Tibial nerve (tissue), 4 donors: ENCODE measurements around the gene SMYD3. TPM values are rescaled to one million over a fixed set of nuclear protein-coding genes. Genes with fewer than 3 reads are reported as not detected.

Experiments
- DNase-seq, 2 donors: peaks; one replicate each; pipeline ENCODE4 v3.0.0-alpha.2; 2019; ENCODE audit warnings: low spot score in 2 of 2
- H3K27ac ChIP-seq, 4 donors: fragments of 200-600 bp; sonication (generic) in 3 of 4; one replicate each; pipeline ENCODE4 v1.5.1; 2017 to 2019; ENCODE audit warnings: mild to moderate bottlenecking in 1 of 4
- H3K27me3 ChIP-seq, 2 donors: fragments of 200-600 bp; sonication (generic) in 1 of 2; one replicate each; pipeline versions ENCODE4 v1.5.1 to v1.6.0; 2017 to 2019
- H3K36me3 ChIP-seq, 3 donors: fragments of 200-600 bp; sonication (generic); one replicate each; pipeline ENCODE4 v1.5.1; 2018 to 2019
- H3K4me1 ChIP-seq, 4 donors: fragments of 200-600 bp; sonication (generic) in 3 of 4; one replicate each; pipeline ENCODE4 v1.5.1; 2017 to 2019
- H3K4me3 ChIP-seq, 4 donors: fragments of 200-600 bp; sonication (generic) in 3 of 4; one replicate each; pipeline ENCODE4 v1.5.1; 2017 to 2019; ENCODE audit warnings: mild to moderate bottlenecking in 1 of 4, moderate library complexity in 1 of 4
- H3K9me3 ChIP-seq, 4 donors: fragments of 200-600 bp; sonication (generic) in 3 of 4; one replicate each; pipeline ENCODE4 v1.5.1; 2017 to 2019
- EP300 ChIP-seq, 2 donors: sonication (generic); formaldehyde crosslinking; IDR thresholded peaks; one replicate each; pipeline ENCODE4 v1.6.1; 2017; ENCODE audit warnings: antibody characterized with exemption in 2 of 2, mild to moderate bottlenecking in 1 of 2
- POLR2A ChIP-seq, 2 donors: fragments of 450-650 bp; IDR thresholded peaks; one replicate each; pipeline ENCODE4 v1.6.1; 2017; ENCODE audit warnings: antibody characterized with exemption in 2 of 2, mild to moderate bottlenecking in 2 of 2, moderate library complexity in 2 of 2
- WGBS, 2 donors: methylation state at CpG; one replicate each; pipeline ENCODE4 v1.1.5; 2018; 5-methylcytosine and 5-hydroxymethylcytosine counted together
- total RNA-seq, 4 donors: library from RNA; depleted of rRNA; stranded (reverse); fragments of >200 nt; gene quantifications; one replicate each; pipeline ENCODE4 v1.1.0, GENCODE V29; 2016
- TF ChIP-seq, protein P1 (sequence below), 5 experiments: fragments of 200-600 bp in 3 of 5; fragments of 450-650 bp in 2 of 5; sonication (generic) in 3 of 5; IDR thresholded peaks; one replicate each; pipeline ENCODE4 v1.5.1; 2016 to 2019; ENCODE audit warnings: antibody characterized with exemption in 5 of 5, mild to moderate bottlenecking in 3 of 5, moderate library complexity in 2 of 5

The SMYD3 gene
- total RNA-seq, 4 donors from 2014 or later = 22.2 to 30.3 (median 27.0) TPM

DNA sequence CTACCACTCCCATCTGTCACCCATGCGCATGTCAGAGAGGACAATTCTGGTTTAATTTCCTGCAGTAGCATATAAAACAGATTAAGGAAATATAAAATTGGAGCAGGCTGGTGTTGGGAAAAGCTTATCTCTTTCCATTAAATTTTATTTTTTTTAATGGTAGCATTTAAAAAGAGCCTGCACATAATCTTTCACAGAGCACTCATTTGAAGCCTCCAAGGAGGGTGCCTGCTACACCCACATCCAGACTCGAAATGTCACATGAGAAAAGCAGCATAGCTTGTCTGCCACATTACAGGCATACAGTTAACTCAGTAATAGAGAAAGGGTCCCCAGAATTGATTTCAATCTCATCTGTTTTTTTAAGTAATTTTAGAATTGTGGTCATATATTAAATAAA, 753.3 kb downstream of the SMYD3 start:
- no peak for DNase-seq
- no peaks in the 10 kb centered on the region for H3K4me1 ChIP-seq
- 85 to 88% methylated on average over 2 of the region's 2 CpGs for WGBS, 2 donors
- H3K36me3 ChIP-seq = peaks cover 0 to 23% (median 0%) of the 10 kb centered on the region in 3 donors
- H3K4me3 ChIP-seq = no peak overlapping the region
- H3K27me3 ChIP-seq = no peaks in the 10 kb centered on the region
- peaks cover 0 to 52% (median 7%) of the 10 kb centered on the region in 4 donors for H3K9me3 ChIP-seq
- TF ChIP-seq EP300 (IDR thresholded peaks at IDR 0.05) (no peak), POLR2A (IDR thresholded peaks at IDR 0.05) (no peak)
- TF ChIP-seq, protein P1, sequence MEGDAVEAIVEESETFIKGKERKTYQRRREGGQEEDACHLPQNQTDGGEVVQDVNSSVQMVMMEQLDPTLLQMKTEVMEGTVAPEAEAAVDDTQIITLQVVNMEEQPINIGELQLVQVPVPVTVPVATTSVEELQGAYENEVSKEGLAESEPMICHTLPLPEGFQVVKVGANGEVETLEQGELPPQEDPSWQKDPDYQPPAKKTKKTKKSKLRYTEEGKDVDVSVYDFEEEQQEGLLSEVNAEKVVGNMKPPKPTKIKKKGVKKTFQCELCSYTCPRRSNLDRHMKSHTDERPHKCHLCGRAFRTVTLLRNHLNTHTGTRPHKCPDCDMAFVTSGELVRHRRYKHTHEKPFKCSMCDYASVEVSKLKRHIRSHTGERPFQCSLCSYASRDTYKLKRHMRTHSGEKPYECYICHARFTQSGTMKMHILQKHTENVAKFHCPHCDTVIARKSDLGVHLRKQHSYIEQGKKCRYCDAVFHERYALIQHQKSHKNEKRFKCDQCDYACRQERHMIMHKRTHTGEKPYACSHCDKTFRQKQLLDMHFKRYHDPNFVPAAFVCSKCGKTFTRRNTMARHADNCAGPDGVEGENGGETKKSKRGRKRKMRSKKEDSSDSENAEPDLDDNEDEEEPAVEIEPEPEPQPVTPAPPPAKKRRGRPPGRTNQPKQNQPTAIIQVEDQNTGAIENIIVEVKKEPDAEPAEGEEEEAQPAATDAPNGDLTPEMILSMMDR (IDR thresholded peaks at IDR 0.05) = no peak
- H3K27ac ChIP-seq = no peak overlapping the region

DNA sequence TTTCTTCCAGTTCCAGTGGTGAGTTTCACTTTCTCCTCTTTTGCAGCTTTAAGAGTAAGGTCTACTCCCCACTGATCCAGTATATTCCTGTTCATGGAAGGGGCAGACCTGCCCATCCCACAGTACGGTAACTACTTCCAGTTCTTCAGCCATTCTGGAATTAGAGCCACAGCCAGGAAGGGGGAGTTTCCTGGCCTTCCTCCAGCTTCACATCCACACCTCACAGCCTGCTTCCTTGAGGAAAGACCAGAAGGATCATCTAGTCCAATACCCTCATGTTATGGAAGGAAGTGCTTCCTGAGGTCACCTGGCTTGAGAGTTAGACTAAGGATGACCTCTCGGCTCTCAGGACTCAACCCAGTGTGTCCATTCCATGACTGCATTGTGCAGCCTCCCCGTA, 754.5 kb downstream of the SMYD3 start:
- Histone ChIP-seq H3K36me3 (peaks cover 0 to 35% (median 0%) of the 10 kb centered on the region in 3 donors), H3K27me3 (no peaks in the 10 kb centered on the region), H3K9me3 (peaks cover 0 to 62% (median 9%) of the 10 kb centered on the region in 4 donors), H3K27ac (no peak overlapping the region), H3K4me1 (no peaks in the 10 kb centered on the region), H3K4me3 (no peak overlapping the region)
- WGBS, 2 donors = 70 to 81% methylated on average over 3 of the region's 3 CpGs
- no peak for DNase-seq
- no peak for TF ChIP-seq EP300 (IDR thresholded peaks at IDR 0.05)
- TF ChIP-seq, protein P1 (IDR thresholded peaks at IDR 0.05) = no peak
- TF ChIP-seq POLR2A (IDR thresholded peaks at IDR 0.05) = no peak

DNA sequence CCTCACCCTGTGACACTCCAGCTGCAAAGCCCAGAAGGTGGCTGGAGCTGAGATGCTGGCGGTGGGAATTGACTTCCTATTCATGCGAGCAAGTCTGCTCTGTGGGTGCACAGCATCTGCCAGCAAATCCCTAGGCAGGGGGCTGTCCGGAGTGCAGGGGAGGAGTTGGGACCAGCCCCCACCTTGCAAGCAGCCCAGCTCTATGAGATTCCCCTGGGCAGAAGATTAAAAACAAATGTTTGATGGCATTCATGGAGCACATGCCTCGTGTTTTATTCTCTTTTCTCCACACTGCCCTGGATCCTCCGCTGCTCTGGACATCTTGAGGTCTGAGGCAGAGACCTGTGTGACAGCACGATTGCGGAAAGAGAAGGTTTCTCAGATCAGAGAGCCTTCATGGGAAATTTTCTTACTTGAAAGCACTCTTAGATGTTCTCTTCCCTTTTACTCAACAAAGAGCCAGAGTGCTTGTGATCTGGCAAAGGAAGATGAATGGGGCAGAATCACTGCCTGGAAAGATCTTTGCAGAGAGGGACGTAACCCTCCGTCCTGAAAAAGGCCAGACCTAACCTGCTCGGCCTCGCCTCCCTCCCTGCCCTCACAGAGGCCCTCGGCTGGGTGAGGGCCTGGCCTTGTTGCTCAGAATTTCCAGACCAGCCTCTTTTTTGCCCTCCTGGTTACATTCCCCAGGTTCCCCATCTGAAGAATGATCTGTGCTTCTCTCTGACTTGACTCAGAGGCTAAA, 755.2 kb downstream of the SMYD3 start:
- Histone ChIP-seq H3K36me3 (peaks cover 0 to 40% (median 0%) of the 10 kb centered on the region in 3 donors), H3K27me3 (no peaks in the 10 kb centered on the region), H3K9me3 (peaks cover 0 to 65% (median 9%) of the 10 kb centered on the region in 4 donors), H3K4me3 (no peak overlapping the region), H3K4me1 (no peaks in the 10 kb centered on the region), H3K27ac (no peak overlapping the region)
- no peak for DNase-seq
- TF ChIP-seq POLR2A (IDR thresholded peaks at IDR 0.05) (no peak), EP300 (IDR thresholded peaks at IDR 0.05) (no peak)
- TF ChIP-seq, protein P1 (IDR thresholded peaks at IDR 0.05) = no peak
- WGBS, 2 donors = 65 to 76% methylated on average over 12 of the region's 12 CpGs

DNA sequence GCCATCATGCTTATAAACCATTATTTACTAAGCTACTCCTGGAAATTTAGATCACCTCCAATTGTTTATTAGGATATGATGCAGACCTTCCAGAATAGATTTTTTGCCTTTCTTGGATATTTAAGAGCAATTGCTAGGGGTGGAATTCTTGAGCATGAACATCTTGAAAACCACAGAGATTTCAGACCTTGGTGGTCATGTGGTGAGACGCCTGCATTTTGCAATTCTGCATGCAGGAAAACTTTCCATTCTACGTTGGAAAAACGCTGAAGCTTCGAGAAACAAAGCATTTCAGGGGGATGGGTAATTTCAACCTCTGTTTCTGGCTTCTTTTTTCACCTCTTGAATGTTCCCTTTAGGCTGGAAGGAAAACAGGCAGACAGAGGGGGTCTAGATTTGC, 756.0 kb downstream of the SMYD3 start:
- DNase-seq = no peak
- no peaks in the 10 kb centered on the region for H3K27me3 ChIP-seq
- no peaks in the 10 kb centered on the region for H3K4me1 ChIP-seq
- no peak overlapping the region for H3K4me3 ChIP-seq
- TF ChIP-seq POLR2A (IDR thresholded peaks at IDR 0.05) (no peak), EP300 (IDR thresholded peaks at IDR 0.05) (no peak)
- TF ChIP-seq, protein P1 (IDR thresholded peaks at IDR 0.05) = no peak
- H3K36me3 ChIP-seq = peaks cover 0 to 40% (median 0%) of the 10 kb centered on the region in 3 donors
- H3K27ac ChIP-seq = no peak overlapping the region
- 47 to 52% methylated on average over 4 of the region's 4 CpGs for WGBS, 2 donors
- H3K9me3 ChIP-seq = peaks cover 0 to 66% (median 9%) of the 10 kb centered on the region in 4 donors

DNA sequence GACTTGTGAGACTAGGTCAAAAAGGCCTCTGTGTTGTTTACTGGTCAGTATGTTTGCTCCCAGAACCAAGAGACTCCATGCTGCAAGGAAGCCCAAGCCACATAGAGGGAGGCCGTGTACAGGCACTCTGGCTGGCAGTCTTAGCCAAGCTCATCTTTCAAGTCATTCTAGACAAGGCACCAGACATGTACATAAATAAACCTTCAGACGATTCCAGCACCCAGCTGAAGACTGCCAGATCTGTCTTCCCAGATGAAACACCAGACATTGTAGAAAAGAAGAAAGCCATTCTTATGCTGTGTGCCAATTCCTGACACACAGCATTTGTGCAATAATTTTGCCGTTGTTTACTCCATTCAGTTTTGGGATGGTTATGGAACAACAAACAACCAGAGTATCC, 756.8 kb downstream of the SMYD3 start:
- 78 to 92% methylated on average over 3 of the region's 3 CpGs for WGBS, 2 donors
- peaks cover 0 to 40% (median 0%) of the 10 kb centered on the region in 3 donors for H3K36me3 ChIP-seq
- no peak for DNase-seq
- TF ChIP-seq EP300 (IDR thresholded peaks at IDR 0.05) = no peak
- TF ChIP-seq POLR2A (IDR thresholded peaks at IDR 0.05) = no peak
- TF ChIP-seq, protein P1 (IDR thresholded peaks at IDR 0.05) = no peak
- no peaks in the 10 kb centered on the region for H3K27me3 ChIP-seq
- H3K4me1 ChIP-seq = no peaks in the 10 kb centered on the region
- H3K27ac ChIP-seq = no peak overlapping the region
- H3K9me3 ChIP-seq = peaks cover 0 to 68% (median 9%) of the 10 kb centered on the region in 4 donors
- H3K4me3 ChIP-seq = no peak overlapping the region
